Stimulated activated CD4-positive, alpha-beta T cell treated with anti-CD3 and anti-CD28 coated beads, TNF-alpha, amount 100 ng/mL, for 1 hour (primary cell): Measurements from ENCODE around the gene BLOC1S4.

Experiments
- DNase-seq, 3 donors: peaks; one replicate each; pipeline ENCODE4 v3.0.0-alpha.2; 2020; ENCODE audit warnings: low read depth in 3 of 3, low spot score in 1 of 3

The BLOC1S4 gene

DNA sequence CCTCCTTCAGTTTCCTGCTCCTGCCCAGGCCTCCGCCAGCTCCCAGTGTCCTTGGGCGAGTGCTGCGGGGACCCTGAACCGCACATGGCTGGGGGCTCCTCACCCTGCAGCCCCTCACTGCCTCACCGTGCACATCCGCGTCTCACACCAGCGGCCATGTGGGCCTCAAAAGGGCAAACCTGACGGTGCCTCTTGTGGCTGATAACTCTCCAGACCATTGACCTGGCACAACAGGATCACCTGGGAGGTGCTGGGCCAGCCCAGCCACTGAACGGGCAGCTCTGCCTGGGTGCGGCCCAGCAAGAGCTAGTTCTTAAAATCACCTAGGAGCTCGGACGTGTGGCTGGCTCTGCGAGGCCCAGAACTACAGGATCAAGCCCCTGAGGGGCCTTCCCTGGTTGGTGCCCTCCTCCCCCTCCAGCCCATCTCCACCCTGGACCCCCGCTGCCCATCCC is 26.4 kb upstream of the BLOC1S4 start:
- no peak for DNase-seq

DNA sequence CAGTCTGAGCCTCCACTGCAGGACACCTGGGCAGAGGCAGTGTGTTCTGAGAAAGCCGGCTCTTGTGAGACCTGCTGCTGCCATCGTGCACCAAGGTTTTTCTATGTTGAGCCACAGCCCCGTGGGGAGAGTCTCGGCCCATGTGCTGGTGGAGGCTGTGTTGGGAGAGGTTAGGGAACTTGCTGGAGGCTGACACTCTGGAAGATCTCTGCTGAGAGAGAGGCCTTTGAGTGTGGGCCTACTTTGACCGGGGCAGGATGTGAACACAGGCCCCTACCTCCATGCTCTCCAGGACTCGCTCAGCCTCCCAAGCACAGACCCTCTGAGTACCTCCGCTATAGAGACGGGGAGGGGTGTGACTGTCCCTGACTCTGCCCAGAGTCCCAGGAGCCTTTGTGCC is 23.6 kb upstream of the BLOC1S4 start:
- no peak for DNase-seq

DNA sequence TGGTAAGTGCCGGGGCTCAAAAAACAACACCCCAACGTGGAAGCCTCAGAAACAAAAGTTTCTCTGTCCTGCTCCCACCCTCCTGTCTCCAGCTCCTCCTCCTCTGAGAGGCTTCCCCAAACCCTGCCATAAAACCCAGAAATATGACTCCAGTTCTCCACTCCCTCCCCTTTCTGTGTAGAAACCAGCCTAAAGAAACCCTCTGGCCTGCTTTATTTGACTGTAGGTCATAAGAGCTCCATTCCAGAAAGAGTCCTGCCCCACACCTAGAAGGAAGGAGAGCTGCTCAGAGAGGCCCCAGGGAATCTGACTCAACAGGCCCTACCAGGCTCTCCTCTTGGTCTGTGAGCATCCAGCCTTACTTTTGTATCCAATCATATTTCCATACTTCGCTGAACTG is 23.2 kb upstream of the BLOC1S4 start:
- no peak for DNase-seq

DNA sequence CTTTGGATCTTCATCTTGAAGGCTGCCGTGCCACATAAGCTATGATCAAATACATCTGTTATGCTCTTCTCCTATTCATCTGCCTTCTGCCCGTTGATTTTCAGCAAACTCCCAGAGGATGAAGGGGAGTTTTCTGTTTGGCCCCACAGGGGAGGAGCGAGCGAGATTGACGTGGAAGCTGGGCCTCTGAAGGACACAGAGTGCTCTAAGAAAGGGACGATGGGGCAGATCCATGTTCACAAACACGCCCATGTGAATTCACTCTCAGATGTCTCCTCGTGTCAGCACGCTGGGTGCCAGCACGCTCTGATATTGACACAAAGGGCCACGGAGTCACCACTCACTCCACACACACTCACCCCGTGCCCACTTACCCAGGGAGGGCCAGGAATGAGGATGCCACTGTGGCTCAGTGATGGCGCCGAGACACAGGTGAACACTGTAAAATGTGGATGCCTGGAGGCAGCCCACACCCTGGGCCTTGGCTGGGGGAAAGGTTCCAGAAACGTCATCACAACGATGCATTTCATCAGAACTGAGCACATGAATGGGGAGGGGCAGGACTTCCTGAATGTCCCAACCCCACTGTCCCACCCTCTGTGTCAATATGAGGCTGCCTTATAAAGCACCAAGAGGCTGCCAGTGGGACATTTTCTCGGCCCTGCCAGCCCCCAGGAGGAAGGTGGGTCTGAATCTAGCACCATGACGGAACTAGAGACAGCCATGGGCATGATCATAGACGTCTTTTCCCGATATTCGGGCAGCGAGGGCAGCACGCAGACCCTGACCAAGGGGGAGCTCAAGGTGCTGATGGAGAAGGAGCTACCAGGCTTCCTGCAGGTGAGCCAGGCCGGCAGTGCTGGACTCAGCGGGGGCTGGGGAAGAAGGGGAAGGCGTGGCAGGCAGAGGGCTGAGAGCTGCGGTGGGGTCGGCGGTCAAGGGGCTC is 22.5 kb upstream of the BLOC1S4 start, which contains the start of gene S100P:
S100P (plus strand) TSS at position 648 of the 946 bp plus-strand sequence; CDS start at position 703, 55 bp downstream.
- DNase-seq = no peak

DNA sequence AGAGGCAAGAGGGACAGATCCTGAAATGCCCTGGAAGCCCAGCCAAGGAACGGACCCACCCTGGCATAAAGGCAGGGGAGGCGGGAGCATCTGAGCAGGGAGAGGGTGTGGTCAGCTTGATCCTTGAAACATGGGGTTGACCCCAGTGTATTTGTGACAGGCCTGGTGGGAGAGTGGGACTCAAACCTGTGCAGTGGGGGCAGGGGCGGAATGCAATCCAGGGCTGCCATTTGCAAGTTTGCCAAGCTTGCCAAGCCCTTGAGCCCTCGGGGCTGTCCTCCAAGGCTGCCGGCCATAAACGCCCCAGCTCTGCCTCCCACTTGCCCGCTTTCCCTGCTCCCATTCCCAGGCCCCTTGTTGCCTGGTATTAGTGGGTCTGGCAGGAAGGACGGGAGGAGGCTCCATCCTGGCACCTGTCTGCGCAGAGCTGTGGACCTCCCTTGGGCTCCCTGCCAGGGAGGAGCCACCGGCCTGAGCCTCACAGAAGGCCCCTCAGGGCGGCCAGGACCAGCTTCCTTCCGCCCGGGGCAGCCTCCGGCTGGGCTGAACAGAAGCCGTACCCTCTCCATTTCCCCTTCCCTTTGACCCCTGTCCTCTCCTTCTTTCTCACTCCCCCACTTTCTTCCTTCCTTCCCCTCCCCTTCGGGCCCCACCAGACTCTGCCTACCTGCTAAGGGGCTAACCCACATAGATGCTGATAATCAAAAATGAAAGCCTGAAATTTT is 21.6 kb upstream of the BLOC1S4 start:
- no peak for DNase-seq

DNA sequence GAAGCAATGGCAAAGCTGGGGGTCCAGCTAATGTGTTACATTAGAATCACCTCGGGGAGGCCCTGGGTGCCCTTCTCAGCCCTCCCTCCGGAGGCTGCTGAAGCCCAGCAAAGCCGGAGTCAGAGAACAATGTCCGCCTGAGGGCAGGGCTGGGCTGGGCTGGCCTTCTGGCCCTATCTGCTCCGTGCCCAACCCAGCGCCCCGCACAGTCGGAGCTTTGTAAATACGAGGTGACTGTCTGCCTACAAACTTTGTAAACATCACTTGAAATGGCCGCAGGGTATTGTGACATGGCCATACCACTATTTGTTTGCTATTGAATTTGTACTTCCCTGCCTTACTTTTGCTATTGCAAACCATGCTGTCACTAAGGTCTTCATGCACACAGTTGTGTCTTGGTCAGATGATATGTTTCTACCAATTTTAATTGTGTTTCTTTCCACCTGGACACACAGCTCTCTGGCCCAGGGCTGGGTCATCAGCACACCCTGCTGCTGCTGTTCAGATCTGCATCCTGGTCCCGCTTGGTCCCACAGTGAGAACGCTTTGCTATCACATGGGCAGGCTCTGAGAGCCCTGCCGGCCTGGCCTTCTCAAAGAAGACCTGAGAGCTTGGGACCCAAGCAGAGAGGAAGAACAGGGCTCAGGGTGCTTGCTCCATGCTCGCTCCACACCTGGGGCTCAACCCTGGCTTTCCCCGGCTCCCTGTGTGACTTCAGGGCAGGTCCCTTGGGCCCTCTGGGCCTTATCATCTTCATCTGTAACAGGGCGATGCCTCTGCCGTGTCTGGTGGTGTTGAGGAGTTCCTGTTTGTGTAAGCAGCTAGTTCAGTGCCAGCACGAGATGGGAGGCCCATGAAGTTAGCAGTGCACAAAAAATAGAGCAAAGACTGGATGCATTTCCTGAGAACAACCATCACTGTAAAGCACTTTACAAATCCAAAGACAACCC is 20.0 kb upstream of the BLOC1S4 start:
- DNase-seq = no peak

DNA sequence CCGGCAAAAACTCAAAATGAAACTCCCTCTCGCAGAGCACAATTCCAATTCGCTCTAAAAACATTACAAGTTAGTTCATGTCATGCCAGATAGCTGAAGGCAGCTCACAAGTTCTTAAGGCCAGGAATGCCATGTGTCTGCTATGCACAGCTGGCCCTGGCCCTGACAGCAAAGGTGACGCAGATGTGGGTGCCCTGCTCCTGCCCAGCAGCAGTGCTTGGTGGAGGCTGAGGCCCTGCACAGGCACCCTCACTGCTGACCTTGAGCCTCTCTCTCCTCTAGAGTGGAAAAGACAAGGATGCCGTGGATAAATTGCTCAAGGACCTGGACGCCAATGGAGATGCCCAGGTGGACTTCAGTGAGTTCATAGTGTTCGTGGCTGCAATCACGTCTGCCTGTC is 19.4 kb upstream of the BLOC1S4 start:
- DNase-seq = no peak

DNA sequence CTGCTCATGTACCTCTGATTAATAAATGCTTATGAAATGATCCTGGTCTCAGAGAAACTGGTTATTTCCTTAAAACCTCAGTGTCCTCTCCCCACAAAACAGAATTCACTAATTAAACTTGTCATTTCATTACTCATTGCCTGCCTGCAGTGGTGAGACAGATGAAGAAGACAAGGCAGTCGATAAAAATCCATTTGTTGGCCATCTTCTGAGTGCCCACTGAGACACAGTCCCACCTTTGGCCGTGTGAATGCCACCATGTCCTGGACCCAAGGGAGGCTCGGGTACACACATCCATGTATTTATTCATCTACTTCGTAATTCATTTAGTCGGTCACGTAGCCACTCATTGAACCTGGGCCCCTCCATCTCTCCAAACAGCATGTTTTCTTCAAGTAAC is 18.8 kb upstream of the BLOC1S4 start:
- no peak for DNase-seq

DNA sequence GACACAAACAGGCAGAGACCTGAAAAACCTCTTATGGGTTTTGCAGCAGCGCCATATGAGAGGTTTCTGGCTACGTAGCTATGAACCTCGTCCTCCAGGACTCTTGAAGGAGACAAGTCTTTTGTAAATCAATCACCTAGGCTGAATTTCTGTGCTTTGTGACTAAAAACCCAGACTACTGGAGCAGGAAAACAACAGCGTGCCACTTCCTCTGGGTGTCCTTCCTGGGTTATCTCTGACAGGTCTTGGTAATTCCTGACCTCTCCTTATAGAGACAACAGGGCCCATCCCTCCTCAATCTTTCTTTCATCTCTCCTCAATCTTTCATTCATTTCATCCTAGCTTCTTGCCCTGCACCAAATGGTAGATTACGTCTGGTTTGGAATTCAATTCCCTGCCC is 16.6 kb upstream of the BLOC1S4 start:
- DNase-seq = no peak

DNA sequence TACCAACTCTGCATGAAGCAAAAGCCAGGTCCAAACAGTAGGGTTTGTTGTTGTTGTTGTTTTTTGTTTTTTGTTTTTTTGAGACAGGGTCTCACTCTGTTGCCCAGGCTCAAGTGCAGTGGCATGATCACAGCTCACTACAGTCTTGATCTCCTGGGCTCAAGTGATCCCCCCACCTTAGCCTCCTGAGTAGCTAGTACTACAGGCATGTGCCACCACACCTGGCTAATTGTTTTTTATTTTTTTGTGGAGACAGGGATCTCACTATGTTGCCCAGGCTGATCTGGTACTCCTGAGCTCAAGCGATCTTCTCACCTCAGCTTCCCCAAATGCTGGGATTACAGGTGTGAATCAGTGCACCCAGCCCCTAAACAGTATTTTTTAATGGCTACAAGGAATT is 16.1 kb upstream of the BLOC1S4 start:
- no peak for DNase-seq

DNA sequence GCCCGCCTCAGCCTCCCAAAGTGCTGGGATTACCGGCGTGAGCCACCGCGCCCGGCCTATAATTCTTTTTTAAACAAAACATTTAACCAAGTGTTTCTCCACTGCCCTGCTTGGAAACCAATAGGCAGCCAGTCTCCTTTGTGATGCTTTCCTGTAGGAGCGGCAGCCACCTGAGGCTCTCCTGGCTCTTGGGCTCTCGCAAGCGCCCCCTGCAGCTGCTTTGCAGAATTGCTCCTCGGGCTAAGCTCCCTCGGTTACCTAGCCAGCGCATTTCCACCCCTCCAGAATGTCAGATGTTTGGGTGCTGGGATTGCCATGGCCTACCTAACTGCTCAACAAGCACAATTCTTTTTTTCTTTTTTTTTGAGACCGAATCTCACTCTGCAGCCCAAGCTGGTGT is 14.6 kb upstream of the BLOC1S4 start:
- DNase-seq = no peak

DNA sequence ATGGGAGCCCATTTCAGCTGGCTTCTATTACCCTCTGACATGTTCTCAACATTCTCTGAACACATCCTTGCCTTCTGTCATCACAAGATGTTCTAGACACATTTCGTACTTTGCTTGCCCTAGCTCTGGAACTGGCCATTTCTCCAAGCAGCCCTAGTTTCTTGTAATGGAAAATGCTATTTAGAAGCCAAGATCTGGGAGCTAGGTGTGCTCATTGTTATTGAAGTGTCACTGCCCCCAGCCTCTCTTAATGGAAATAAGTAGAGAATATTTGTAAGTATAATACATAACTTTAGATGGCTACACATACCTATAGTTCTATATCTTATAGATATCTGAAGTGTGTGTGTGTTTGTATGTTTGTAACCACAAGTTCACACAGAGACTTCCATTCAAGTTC is 13.2 kb upstream of the BLOC1S4 start:
- no peak for DNase-seq

DNA sequence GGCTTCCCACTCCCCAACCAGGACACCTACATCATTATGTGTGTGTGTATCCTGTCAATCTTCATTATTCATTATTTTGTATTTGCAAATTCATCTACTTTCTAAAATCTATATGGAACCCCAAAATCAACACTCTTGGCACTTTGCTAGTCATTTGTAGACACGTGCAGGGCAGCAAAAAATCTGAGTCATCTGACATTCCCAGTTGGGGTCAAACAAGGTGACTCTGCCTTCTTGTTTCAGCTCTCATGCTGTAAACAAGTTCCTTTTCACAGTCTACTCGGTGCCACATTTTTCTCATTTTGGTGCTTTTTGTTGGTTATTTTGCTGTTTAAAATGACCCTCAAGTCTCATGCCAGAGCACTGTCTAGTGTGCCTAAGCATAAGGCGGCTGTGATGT is 12.2 kb upstream of the BLOC1S4 start:
- DNase-seq = no peak

DNA sequence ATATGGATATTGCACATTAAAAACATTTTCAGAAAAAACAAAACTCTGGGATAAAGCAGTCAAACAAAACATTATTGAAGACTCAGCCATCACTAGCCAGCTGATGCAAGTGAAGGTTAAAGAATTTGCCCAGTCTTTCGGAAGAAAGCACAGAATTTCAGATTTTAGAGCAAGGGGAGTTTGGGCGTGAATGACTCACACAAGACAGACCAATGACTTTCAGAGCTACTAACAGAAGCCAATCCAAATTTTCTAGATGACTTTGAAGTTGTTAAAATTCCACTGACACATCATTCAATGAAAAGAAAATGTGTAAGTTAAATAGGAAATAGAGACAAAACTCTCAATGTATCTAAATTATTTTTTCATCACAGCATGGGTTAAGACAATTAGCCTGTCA is 10.3 kb upstream of the BLOC1S4 start:
- no peak for DNase-seq

DNA sequence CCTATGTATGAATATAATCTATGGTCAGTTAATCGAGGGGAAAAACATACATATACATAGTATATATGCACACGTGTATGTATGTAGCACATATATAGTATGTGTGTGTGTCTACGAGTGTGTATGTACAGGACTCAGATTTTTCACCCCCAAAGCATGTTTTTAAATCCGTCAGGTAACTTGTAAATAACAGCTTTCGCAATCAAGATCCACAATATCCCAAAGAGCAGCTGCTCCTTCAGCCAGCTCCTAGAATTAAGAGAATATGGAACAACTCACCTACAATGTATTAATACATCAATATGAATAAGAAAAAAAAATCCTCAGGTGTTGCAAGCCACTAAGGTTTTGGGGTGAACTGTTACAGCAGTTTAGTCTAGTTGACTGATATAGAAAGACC is 9.8 kb upstream of the BLOC1S4 start:
- DNase-seq = no peak

DNA sequence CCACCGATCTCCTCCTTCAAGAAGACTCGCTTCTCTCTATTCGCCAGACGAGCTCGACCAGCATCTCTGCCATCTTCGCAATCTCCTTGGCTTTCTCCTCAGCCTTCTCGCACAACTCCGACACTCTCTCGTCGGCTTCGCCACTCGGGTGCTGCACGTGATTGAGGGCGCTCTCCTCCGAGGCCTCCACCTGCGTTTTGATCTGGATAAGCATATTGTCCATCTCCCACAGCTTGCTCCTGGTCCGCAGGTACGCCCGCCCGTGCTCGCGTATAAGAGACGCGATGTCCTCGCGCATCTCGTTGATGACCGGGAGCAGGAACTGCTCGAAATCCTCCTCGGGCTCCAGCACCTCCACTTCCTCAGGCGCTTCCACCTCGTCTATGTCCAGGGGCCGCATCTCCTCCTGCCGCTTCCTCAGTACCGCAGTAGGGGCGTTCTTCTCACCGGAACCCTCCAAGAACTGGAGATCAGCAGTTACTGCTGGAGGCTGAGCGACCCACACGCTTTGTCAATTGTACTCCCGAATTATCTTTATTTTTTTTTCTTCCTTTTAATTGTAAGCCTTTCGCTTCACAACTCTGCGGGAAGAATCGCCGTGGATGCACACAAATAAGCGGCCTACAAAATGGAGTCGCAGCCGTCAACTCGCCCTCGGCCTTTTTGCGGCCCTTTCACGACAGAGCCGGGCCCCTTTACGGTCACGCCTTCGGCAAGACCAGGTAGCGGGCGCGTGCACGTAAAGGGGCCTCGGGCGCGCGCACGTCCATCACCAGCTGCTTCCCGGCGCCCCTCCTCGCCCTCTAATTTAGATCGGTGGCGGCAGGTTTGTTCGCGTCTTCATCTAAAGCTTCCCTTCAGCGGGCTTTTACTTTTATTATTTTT is 6.5 kb upstream of the BLOC1S4 start, which contains the start of gene MRFAP1L1:
MRFAP1L1 (minus strand) TSS at position 636 of the 885 bp plus-strand sequence; CDS start at position 400, 236 bp downstream.
- peak; percentile 87 to 90 (median 88) for DNase-seq

DNA sequence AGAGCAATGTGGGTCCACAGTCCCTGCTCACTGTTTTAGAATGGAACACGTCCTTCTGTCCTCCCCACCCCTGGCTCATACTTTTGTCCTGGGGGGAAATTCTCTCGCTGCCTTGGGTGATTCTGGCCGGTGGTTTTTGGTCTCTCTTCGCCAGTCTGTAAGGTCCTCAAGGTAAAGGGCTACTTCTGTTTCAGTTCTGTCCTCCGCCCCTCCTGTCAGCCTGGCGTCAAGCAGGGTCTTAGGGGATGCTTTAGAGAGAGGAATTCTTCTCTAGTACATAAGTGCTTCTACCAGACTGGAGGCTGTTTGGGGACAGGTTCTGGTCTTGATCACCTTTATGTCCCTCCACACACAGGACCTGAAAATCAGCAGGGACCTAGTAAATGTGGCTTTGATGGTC is 5.7 kb upstream of the BLOC1S4 start:
- DNase-seq = no peak

DNA sequence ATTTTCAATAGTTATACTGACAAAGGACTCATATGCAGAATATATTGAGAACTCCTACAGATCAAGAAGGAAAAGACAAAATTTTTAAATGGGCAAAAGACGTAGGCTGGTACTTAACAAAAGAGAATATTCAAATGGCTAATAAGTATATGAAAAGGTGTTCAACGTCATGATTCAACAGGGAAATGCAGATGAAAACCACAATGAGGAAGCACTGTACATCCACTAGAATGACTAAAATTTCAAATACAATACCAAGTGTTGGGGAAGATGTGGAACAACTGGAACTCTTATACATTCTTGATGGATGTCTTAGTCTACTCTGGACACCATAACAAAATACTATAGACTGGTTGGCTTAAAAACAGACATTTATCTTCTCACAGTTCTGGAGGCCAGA is 5.0 kb upstream of the BLOC1S4 start:
- DNase-seq = no peak

DNA sequence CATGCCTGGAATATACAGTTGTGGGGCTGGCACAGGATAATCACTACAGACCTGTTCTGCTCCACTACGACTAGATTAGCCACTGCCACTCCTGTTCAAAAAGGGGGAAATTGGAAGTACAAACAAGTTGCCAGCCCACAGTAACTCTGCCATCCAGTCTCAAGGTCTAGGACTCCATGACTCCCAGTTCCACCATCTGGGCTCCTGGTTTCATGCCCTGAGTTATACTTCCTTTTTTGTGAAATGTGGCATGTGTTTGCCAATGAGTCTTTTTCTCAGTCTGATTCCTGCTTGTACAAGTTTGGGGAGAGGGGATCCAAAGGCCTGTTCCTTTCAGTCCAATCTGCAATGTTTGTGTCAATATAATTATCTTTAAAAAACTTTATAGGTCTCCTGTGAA is 1.0 kb upstream of the BLOC1S4 start:
- DNase-seq = no peak

DNA sequence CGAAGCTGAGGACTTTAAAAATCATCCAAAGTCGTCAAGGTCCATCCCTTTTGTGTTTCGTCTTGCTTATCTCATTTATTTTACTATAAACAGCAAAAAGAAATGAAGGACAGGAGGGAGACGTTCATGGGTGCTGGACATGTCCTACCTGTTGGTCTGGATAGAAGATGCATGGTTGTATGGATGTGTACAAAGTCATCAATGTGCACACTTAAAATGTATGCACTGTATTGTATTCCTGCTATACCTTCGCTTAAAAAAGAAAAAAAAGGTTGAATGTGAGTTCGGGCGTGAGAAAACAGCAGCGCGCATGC is 313 bp upstream of the BLOC1S4 start:
- no peak for DNase-seq
